Hair follicle dermal papilla cell (primary cell): ENCODE measurements around the gene SYT7. TPM values are rescaled to one million over a fixed set of nuclear protein-coding genes. Genes with fewer than 3 reads are reported as not detected.

ENCODE experiments used
- small RNA-seq: library from RNA; depleted of rRNA; stranded (forward); fragments of <200 nt; gene quantifications from one replicate; pipeline ENCODE3, GENCODE V24; 2012
- total RNA-seq: library from RNA; depleted of rRNA; stranded (reverse); fragments of >200 nt; gene quantifications from 2 replicates; pipeline ENCODE4 v1.2.3, GENCODE V29; 2012

The SYT7 gene, protein sequence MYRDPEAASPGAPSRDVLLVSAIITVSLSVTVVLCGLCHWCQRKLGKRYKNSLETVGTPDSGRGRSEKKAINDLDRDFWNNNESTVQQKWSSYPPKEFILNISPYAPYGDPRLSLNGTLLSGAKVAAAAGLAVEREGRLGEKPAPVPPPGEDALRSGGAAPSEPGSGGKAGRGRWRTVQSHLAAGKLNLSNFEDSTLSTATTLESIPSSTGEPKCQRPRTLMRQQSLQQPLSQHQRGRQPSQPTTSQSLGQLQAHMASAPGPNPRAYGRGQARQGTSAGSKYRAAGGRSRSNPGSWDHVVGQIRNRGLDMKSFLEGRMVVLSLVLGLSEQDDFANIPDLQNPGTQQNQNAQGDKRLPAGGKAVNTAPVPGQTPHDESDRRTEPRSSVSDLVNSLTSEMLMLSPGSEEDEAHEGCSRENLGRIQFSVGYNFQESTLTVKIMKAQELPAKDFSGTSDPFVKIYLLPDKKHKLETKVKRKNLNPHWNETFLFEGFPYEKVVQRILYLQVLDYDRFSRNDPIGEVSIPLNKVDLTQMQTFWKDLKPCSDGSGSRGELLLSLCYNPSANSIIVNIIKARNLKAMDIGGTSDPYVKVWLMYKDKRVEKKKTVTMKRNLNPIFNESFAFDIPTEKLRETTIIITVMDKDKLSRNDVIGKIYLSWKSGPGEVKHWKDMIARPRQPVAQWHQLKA
- total RNA-seq, result 0.61 and 0.65 TPM in 2 replicates

DNA sequence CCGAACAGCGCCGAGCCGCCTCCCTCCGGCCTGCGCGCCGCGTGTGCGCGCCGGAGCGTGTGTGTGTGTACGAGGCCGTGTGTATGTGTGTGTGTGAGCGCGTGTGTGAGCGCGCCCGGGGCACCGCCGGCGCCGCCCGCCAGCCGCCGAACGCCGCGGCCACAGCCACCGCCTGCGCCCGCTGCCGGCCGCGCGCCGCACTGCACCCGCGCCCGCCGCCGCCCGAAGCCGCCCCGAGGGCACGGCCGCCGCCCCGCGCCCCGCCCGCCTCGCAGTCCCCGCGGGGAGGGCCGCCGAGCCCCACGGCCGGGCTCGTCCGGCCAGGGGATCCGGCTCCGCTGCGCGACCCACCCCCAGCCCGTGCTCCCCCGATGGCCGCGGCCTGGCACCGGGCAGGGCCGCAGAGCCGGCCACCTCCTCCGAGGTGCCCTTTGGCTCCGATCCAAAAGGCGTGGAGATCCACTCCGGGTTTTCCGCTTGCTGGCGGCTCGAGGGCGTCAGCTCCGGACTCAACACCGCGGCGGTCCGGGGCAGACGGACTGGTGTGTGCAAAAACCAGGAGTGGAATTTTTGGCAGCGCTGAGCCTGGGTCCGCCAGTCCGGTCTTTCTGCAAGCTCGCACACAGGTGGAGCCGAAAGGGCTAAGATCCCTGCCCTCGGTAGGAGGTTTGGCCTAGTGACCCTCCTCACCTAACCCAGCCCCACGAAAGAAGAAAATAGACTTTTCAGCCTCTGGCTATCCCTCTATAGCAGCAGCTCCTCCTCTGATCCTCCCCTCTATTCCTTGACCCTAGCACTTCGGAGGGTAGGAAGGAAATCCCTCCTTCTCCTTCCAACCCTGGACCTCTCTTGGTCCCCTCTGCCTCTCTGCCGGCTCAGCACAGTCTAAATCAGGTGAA, at the start of gene SYT7:
Gene SYT7 (minus strand): TSS at position 47 of the 899 bp plus-strand sequence. CDS start 256 bp downstream, outside the sequence.

GRCh38 chr11:61507962-61508861, 72.7 kb downstream of the SYT7 start, which contains the start of gene LRRC10B:
Gene LRRC10B (plus strand): TSS chr11:61508749. CDS start chr11:61508999, 250 bp downstream.

Small RNAs within 50 kb of the gene (small RNA-seq; reads per million reads assigned to genes)
- gene MIR4488, result not detected

Other genes with a start within 250 kb of the SYT7 start
- 266 and 285 TPM in 2 replicates for gene DDB1, start 248.0 kb downstream of the SYT7 start, total RNA-seq
- gene TKFC, start 247.8 kb downstream of the SYT7 start, total RNA-seq, result 29.0 and 31.5 TPM in 2 replicates
- gene CYB561A3, start 219.2 kb downstream of the SYT7 start, total RNA-seq, result 51.1 and 55.0 TPM in 2 replicates
- 29.3 and 33.8 TPM in 2 replicates for gene TMEM138, start 218.7 kb downstream of the SYT7 start, total RNA-seq
- 8.8 and 10.3 TPM in 2 replicates for gene TMEM216, start 188.5 kb downstream of the SYT7 start, total RNA-seq
- 33.9 and 38.1 TPM in 2 replicates for gene CPSF7, start 151.1 kb downstream of the SYT7 start, total RNA-seq
- 39.0 and 63.3 TPM in 2 replicates for gene SDHAF2, start 151.0 kb downstream of the SYT7 start, total RNA-seq
- gene LRRC10B, start 72.3 kb downstream of the SYT7 start, total RNA-seq, result not detected in 2 replicates
- 2.2 and 3.4 TPM in 2 replicates for gene DAGLA, start 99.3 kb upstream of the SYT7 start, total RNA-seq
- 0.24 and 0.32 TPM in 2 replicates for gene MYRF, start 171.6 kb upstream of the SYT7 start, total RNA-seq
- gene TMEM258, start 211.5 kb upstream of the SYT7 start, total RNA-seq, result 43.6 and 46.1 TPM in 2 replicates
- 6.0 and 6.7 TPM in 2 replicates for gene FEN1, start 211.8 kb upstream of the SYT7 start, total RNA-seq
- 279 and 347 TPM in 2 replicates for gene FADS1, start 235.9 kb upstream of the SYT7 start, total RNA-seq
- gene FADS2, start 247.2 kb upstream of the SYT7 start, total RNA-seq, result 555 and 667 TPM in 2 replicates